Tibial artery (tissue), 4 donors: ENCODE measurements around the gene ZMIZ1.

ENCODE experiments used
- DNase-seq, 2 donors: peaks; one replicate each; pipeline ENCODE4 v3.0.0-alpha.2; 2019
- H3K27ac ChIP-seq, 2 donors: fragments of 200-600 bp; sonication (generic) in 1 of 2; 1 replicate in 1 of 2; 2 replicates in 1 of 2; pipeline ENCODE4 v1.5.1; 2018 to 2019; ENCODE audit warnings: mild to moderate bottlenecking in 1 of 2
- H3K27me3 ChIP-seq, 2 donors: fragments of 200-600 bp; sonication (generic) in 1 of 2; one replicate each; pipeline versions ENCODE4 v1.5.1 to v1.6.0; 2016 to 2019
- H3K36me3 ChIP-seq, 3 donors: fragments of 200-600 bp; sonication (generic) in 2 of 3; one replicate each; pipeline ENCODE4 v1.5.1; 2016 to 2019; ENCODE audit warnings: mild to moderate bottlenecking in 2 of 3
- H3K4me1 ChIP-seq, 4 donors: fragments of 200-600 bp; sonication (generic) in 2 of 4; 1 replicate in 3 of 4; 2 replicates in 1 of 4; pipeline ENCODE4 v1.5.1; 2016 to 2019
- H3K4me3 ChIP-seq, 2 donors: fragments of 200-600 bp; sonication (generic) in 1 of 2; 1 replicate in 1 of 2; 2 replicates in 1 of 2; pipeline ENCODE4 v1.5.1; 2018 to 2019; ENCODE audit warnings: mild to moderate bottlenecking in 2 of 2
- H3K9me3 ChIP-seq, 3 donors: fragments of 200-600 bp; sonication (generic) in 1 of 3; one replicate each; pipeline ENCODE4 v1.5.1; 2016 to 2019
- intact Hi-C: fragments of 100-400 bp; cut with DNase I; formaldehyde crosslinking; loops from one replicate; pipeline ENCODE4 v1.15.0; 2023; ENCODE audit warnings: low total_unique reads
- TF ChIP-seq, protein P1 (sequence below), 2 experiments: fragments of 200-600 bp in 1 of 2; fragments of 450-650 bp in 1 of 2; IDR thresholded peaks; one replicate each; pipeline ENCODE4 v1.5.1; 2017 to 2019; ENCODE audit warnings: antibody characterized with exemption in 2 of 2, mild to moderate bottlenecking in 1 of 2, moderate library complexity in 1 of 2

Gene ZMIZ1

DNA sequence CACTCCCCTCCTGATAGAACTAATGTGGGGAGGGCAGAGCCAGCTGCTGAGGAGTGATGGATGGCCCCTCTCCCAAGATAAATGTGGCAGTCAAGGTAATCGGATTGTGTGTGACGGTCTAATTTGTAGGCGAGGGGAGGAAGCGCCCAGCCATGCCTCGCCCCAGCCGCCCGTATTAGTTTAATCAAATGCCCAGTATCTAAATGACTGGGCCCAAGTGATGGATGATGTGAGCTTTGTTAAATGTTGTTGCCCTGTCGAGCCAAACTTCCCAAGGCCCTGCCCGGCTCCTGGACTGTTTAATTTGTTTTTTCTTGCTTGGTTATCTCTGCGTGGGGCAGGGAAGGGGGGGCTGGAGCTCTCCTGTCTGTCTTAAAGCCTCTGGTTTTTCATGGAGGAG, 190.1 kb downstream of the ZMIZ1 start:
- intact Hi-C loops, result no loop called here
- H3K4me1 ChIP-seq, result peaks cover 0 to 28% (median 13%) of the 10 kb centered on the region in 4 donors
- no peak overlapping the region for H3K4me3 ChIP-seq
- no peak for DNase-seq
- TF ChIP-seq, protein P1, sequence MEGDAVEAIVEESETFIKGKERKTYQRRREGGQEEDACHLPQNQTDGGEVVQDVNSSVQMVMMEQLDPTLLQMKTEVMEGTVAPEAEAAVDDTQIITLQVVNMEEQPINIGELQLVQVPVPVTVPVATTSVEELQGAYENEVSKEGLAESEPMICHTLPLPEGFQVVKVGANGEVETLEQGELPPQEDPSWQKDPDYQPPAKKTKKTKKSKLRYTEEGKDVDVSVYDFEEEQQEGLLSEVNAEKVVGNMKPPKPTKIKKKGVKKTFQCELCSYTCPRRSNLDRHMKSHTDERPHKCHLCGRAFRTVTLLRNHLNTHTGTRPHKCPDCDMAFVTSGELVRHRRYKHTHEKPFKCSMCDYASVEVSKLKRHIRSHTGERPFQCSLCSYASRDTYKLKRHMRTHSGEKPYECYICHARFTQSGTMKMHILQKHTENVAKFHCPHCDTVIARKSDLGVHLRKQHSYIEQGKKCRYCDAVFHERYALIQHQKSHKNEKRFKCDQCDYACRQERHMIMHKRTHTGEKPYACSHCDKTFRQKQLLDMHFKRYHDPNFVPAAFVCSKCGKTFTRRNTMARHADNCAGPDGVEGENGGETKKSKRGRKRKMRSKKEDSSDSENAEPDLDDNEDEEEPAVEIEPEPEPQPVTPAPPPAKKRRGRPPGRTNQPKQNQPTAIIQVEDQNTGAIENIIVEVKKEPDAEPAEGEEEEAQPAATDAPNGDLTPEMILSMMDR (IDR thresholded peaks at IDR 0.05), result no peak
- no peaks in the 10 kb centered on the region for H3K9me3 ChIP-seq
- no peak overlapping the region for H3K27ac ChIP-seq
- H3K27me3 ChIP-seq, result no peaks in the 10 kb centered on the region
- peaks cover 0 to 30% (median 15%) of the 10 kb centered on the region in 3 donors for H3K36me3 ChIP-seq

DNA sequence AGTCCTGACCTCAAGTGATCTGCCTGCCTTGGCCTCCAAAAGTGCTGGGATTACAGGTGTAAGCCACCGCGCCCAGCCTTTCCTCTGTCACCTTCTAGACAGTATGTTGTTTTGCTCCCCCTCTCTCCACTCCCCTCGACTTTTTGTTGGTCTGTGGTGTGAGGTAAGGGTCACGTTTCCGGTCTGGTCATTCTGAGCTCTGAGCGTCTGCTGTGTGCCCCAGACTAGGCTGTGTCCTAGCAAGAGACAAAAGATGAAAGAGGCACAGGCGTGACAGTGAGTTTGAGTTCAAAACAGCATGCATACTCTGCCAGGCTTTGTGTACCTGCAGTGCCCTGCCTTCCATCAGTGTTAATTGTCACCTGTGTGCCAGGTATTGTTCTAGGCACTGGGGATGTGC, 191.1 kb downstream of the ZMIZ1 start:
- H3K4me1 ChIP-seq, result peaks cover 0 to 33% (median 16%) of the 10 kb centered on the region in 4 donors

DNA sequence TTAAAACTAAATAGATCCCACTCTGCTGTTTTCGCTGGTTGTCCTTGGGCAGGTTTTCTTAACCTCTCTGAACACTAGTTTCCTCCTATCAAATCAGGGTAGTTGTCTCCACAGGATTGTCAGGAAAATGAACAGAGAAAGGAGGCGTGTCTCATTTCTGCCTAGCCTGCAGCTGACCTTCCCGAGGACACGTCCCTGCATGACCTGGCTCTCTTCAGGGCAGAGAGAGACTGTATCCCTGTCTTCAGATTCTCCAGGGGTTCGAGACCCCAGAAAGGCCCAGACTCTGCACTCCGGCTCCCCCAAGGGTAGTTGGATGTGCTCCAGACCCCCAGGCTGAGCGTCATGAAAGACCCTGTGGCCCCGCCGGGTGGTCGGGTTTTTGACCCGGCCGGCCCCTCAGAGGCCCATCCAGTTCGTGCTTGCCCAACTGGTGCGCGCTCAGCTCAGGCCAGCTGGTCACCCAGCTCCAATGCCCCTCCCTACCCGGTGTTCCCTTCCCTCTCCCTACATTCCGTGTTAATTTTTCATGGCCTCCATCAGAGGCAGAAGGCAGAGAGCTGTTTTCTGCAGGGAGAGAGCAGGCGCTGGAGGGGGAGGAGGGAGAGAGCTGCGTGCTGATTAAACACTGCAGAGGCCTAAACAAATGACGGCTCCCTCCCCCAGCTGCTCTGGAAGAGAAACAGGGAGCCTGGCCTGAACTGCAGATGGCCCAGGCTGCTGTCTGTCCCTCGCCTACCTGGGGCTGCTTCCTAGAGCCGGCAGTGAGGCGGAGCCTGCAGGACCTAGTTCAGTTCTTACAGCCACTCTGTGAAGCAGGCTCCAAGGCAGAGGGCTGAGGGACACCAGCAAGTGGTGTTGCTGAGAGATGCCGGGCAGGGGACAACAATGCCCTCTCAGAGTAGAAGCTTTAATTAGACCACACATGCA, 192.3 kb downstream of the ZMIZ1 start:
- H3K27ac ChIP-seq, result no peak overlapping the region
- no peaks in the 10 kb centered on the region for H3K27me3 ChIP-seq
- TF ChIP-seq, protein P1 (IDR thresholded peaks at IDR 0.05), result no peak
- intact Hi-C loops, result no loop called here
- DNase-seq, result no peak
- H3K9me3 ChIP-seq, result no peaks in the 10 kb centered on the region
- H3K4me1 ChIP-seq, result peaks cover 0 to 46% (median 27%) of the 10 kb centered on the region in 4 donors
- no peak overlapping the region for H3K4me3 ChIP-seq
- peaks cover 0 to 24% (median 15%) of the 10 kb centered on the region in 3 donors for H3K36me3 ChIP-seq

More for the DNA sequence above, 191.1 kb downstream of the ZMIZ1 start:
- Histone ChIP-seq H3K27ac (no peak overlapping the region), H3K36me3 (peaks cover 0 to 30% (median 15%) of the 10 kb centered on the region in 3 donors), H3K9me3 (no peaks in the 10 kb centered on the region), H3K4me3 (no peak overlapping the region), H3K27me3 (no peaks in the 10 kb centered on the region)
- DNase-seq, result no peak
- TF ChIP-seq, protein P1 (IDR thresholded peaks at IDR 0.05), result no peak
- intact Hi-C loops, result no loop called here

DNA sequence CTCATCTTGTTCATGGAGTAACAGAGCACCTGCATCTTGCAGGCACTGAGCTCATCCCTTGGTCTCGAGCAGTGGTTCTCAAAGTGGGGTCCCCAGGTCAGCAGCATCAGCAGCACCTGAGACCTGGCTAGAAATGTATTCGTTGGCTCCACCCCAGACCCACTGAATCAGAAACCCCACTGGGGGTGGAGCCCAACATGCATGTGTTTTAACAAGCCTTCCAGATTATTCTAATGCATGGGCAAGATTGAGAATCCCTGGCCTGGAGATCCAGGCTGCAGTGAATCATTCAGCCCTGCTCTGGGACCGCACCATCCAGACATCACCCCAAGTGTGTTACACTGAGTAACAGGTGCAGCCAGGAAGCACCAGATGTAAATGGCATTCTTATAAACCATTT, 193.4 kb downstream of the ZMIZ1 start:
- no peak for DNase-seq
- TF ChIP-seq, protein P1 (IDR thresholded peaks at IDR 0.05), result no peak
- Histone ChIP-seq H3K36me3 (peaks cover 0 to 15% (median 9%) of the 10 kb centered on the region in 3 donors), H3K4me3 (no peak overlapping the region), H3K9me3 (no peaks in the 10 kb centered on the region), H3K4me1 (peaks cover 4 to 56% (median 38%) of the 10 kb centered on the region in 4 donors), H3K27me3 (no peaks in the 10 kb centered on the region), H3K27ac (no peak overlapping the region)
- intact Hi-C loops, result no loop called here

DNA sequence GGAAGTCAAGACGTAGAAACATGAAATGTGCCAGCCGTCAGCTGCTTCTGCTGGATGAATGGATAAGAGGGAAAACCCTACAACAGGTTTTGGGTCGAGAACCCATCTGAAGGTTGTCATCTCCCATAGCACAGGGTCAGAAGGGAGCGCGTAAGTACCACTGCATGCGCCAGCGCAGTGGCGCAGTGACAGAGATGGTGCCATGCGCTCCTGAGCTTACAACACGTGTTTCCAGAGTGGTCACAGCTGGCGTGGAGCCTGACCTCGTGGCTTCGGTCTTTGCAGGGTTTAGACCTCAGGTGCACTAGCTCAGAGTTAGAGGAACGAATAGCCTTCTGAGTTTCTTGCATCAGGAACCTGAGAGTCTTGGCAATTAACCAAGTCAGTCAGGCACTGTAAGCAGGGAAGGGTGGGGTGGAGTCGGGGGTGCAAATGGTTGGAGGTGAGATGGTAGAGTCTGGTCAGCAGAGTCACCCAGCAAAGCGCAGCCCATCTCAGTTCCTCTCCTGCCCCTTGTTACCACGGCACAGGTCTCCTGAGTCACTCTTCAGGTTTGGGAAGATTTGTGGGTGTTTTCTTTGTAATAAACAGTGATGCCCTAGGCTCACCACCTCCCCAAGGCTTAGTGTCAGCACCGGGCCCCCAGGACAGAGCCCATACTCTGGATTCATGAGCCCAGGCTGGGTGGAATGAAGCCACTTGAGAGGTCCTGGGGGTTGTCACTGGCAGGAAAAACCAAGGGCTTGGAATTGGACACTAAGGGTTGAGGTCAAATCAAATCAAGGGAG, 194.4 kb downstream of the ZMIZ1 start:
- intact Hi-C loops, result no loop called here
- DNase-seq, result no peak
- Histone ChIP-seq H3K27ac (no peak overlapping the region), H3K9me3 (no peaks in the 10 kb centered on the region), H3K4me1 (peaks cover 5 to 64% (median 48%) of the 10 kb centered on the region in 4 donors), H3K36me3 (peaks cover 0 to 12% (median 4%) of the 10 kb centered on the region in 3 donors), H3K4me3 (no peak overlapping the region), H3K27me3 (no peaks in the 10 kb centered on the region)
- TF ChIP-seq, protein P1 (IDR thresholded peaks at IDR 0.05), result no peak
